Transverse colon (tissue), 4 donors: Measurements from ENCODE around the gene IFITM2. TPM values are rescaled to one million over a fixed set of nuclear protein-coding genes. Genes with fewer than 3 reads are reported as not detected.
A peak's percentile ranks its signal among the peaks of the same experiment; 100 is the strongest.

ENCODE experiments used
- DNase-seq: peaks from one replicate; pipeline ENCODE4 v3.0.0-alpha.2; 2019
- H3K27ac ChIP-seq, 4 donors: fragments of 200-600 bp; sonication (generic); 2 replicates each; pipeline ENCODE4 v1.5.1; 2016 to 2018; ENCODE audit warnings: inconsistent platforms in 4 of 4
- H3K27me3 ChIP-seq: fragments of 200-600 bp; sonication (generic); 2 replicates; pipeline ENCODE4 v1.5.1; 2017; ENCODE audit warnings: inconsistent platforms
- H3K36me3 ChIP-seq, 4 donors: fragments of 200-600 bp; sonication (generic); 2 replicates each; pipeline ENCODE4 v1.5.1; 2017 to 2019; ENCODE audit warnings: inconsistent platforms in 4 of 4
- H3K4me1 ChIP-seq, 4 donors: fragments of 200-600 bp; sonication (generic); 2 replicates each; pipeline ENCODE4 v1.5.1; 2017 to 2020; ENCODE audit warnings: inconsistent platforms in 4 of 4
- H3K4me3 ChIP-seq, 4 donors: fragments of 200-600 bp; sonication (generic); 1 replicate in 1 of 4; 2 replicates in 3 of 4; pipeline versions ENCODE4 v1.5.1 to v1.6.1; 2017 to 2019; ENCODE audit warnings: inconsistent platforms in 4 of 4
- H3K9me3 ChIP-seq, 2 donors: fragments of 200-600 bp; sonication (generic); 2 replicates each; pipeline ENCODE4 v1.5.1; 2017 to 2019; ENCODE audit warnings: inconsistent platforms in 2 of 2
- CTCF ChIP-seq, 5 experiments: fragments of 200-600 bp in 3 of 5; fragments of 450-650 bp in 2 of 5; sonication (generic) in 3 of 5; IDR thresholded peaks; 1 replicate in 2 of 5; 2 replicates in 3 of 5; pipeline ENCODE4 v1.5.1; 2016 to 2017; ENCODE audit warnings: antibody characterized with exemption in 5 of 5, inconsistent platforms in 3 of 5, mild to moderate bottlenecking in 2 of 5, moderate library complexity in 1 of 5
- EP300 ChIP-seq: sonication (generic); formaldehyde crosslinking; IDR thresholded peaks from one replicate; pipeline ENCODE4 v1.6.1; 2017; ENCODE audit warnings: antibody characterized with exemption, low read depth
- POLR2A ChIP-seq: fragments of 450-650 bp; IDR thresholded peaks from one replicate; pipeline ENCODE4 v1.6.1; 2016; ENCODE audit warnings: antibody characterized with exemption, mild to moderate bottlenecking, moderate library complexity
- POLR2AphosphoS5 ChIP-seq, 3 donors: sonication (generic); formaldehyde crosslinking; IDR thresholded peaks; one replicate each; pipeline ENCODE4 v1.6.1; 2016; ENCODE audit warnings: antibody characterized with exemption in 3 of 3
- WGBS, 2 donors: methylation state at CpG; one replicate each; pipeline ENCODE4 v1.1.5; 2018; ENCODE audit warnings: low coverage in 1 of 2; 5-methylcytosine and 5-hydroxymethylcytosine counted together
- in situ Hi-C, 4 donors: fragments of 200-750 bp; cut with MboI; loops; one replicate each; pipeline versions ENCODE4 v1.15.0 to v1.15.1; 2017; ENCODE audit warnings: low sequenced_read_pairs in 3 of 4, low pct_ligation_motif_present in 1 of 4, low pct_unique_long_range_greater_than_20kb in 1 of 4
- intact Hi-C: fragments of 100-400 bp; cut with DNase I; formaldehyde crosslinking; loops from one replicate; pipeline ENCODE4 v1.15.1; 2023; ENCODE audit warnings: low total_unique reads
- total RNA-seq, 4 donors: library from RNA; depleted of rRNA; stranded (reverse); fragments of >200 nt; gene quantifications; one replicate each; pipeline ENCODE4 v1.1.0, GENCODE V29; 2016

The IFITM2 gene
- total RNA-seq, 4 donors from 2014 or later = 19.1 to 78.6 (median 49.8) TPM

GRCh38 chr11:287821-288477 is 19.7 kb upstream of the IFITM2 start:
- in situ Hi-C loops (no loop called here), intact Hi-C loops (no loop called here)
- no peaks in the 10 kb centered on the region for H3K9me3 ChIP-seq
- TF ChIP-seq POLR2A (no peak), CTCF (IDR thresholded peaks at IDR 0.05) (no peak), POLR2AphosphoS5 (IDR thresholded peaks at IDR 0.05) (no peak), EP300 (no peak)
- 18 to 19% methylated on average over 12 to 39 of the region's 41 CpGs for WGBS, 2 donors
- H3K4me3 ChIP-seq = peak overlapping the region; percentile 57 to 83 (median 80)
- peak; percentile 42 for DNase-seq
- peak overlapping the region; percentile 73 to 81 (median 74) for H3K27ac ChIP-seq
- H3K36me3 ChIP-seq = no peaks in the 10 kb centered on the region
- H3K4me1 ChIP-seq = peaks cover 0 to 19% (median 15%) of the 10 kb centered on the region in 4 donors
- peaks cover 29% of the 10 kb centered on the region for H3K27me3 ChIP-seq

- H3K4me1 ChIP-seq = peaks cover 0 to 19% (median 15%) of the 10 kb centered on the region in 4 donors
- 1% methylated on average over 85 of the region's 112 CpGs; no CpG with 5 or more reads in 1 of the 2 donors for WGBS, 2 donors
- peaks cover 27% of the 10 kb centered on the region for H3K27me3 ChIP-seq
- TF ChIP-seq POLR2AphosphoS5 (IDR thresholded peaks at IDR 0.05) = peak in 1 of 3 donors; percentile 42
- TF ChIP-seq EP300 = no peak
- peak; percentile 87 for DNase-seq
- in situ Hi-C loops (no loop called here), intact Hi-C loops (no loop called here)
- no peaks in the 10 kb centered on the region for H3K36me3 ChIP-seq
- H3K9me3 ChIP-seq = no peaks in the 10 kb centered on the region
- H3K27ac ChIP-seq = peak within 1 kb of the TSS; percentile 73 to 81 (median 76)
- peak within 1 kb of the TSS; percentile 57 to 83 (median 80) for H3K4me3 ChIP-seq
Measured at GRCh38 chr11:288478-289397, 18.9 kb upstream of the IFITM2 start, which contains the start of gene PGGHG. TSS of gene PGGHG (plus strand) at chr11:289126. CDS start at chr11:289817, 691 bp downstream.

- peak overlapping the region; percentile 57 to 82 (median 69) for H3K4me3 ChIP-seq
- no CpG with 5 or more reads among the region's 14 CpGs for WGBS, 2 donors
- intact Hi-C loops (no loop called here), in situ Hi-C loops (no loop called here)
- peaks cover 0 to 19% (median 15%) of the 10 kb centered on the region in 4 donors for H3K4me1 ChIP-seq
- no peaks in the 10 kb centered on the region for H3K9me3 ChIP-seq
- H3K27me3 ChIP-seq = peaks cover 22% of the 10 kb centered on the region
- H3K36me3 ChIP-seq = no peaks in the 10 kb centered on the region
- peak overlapping the region; percentile 73 to 81 (median 76) for H3K27ac ChIP-seq
- peak; percentile 20 for DNase-seq
- TF ChIP-seq POLR2AphosphoS5 (IDR thresholded peaks at IDR 0.05) (no peak), POLR2A (no peak), CTCF (IDR thresholded peaks at IDR 0.05) (no peak), EP300 (no peak)
Measured at GRCh38 chr11:289398-289711, 18.3 kb upstream of the IFITM2 start.

- Histone ChIP-seq H3K36me3 (no peaks in the 10 kb centered on the region), H3K27me3 (peaks cover 17% of the 10 kb centered on the region), H3K4me3 (peak overlapping the region in 3 of 4 donors; percentile 59 to 82 (median 79)), H3K9me3 (no peaks in the 10 kb centered on the region), H3K27ac (peak overlapping the region in 3 of 4 donors; percentile 75 to 81 (median 77)), H3K4me1 (peaks cover 0 to 19% (median 15%) of the 10 kb centered on the region in 4 donors)
- in situ Hi-C loops = no loop called here
- 87% methylated on average over 47 of the region's 48 CpGs; no CpG with 5 or more reads in 1 of the 2 donors for WGBS, 2 donors
- TF ChIP-seq POLR2AphosphoS5 (IDR thresholded peaks at IDR 0.05) (no peak), CTCF (IDR thresholded peaks at IDR 0.05) (no peak), EP300 (no peak), POLR2A (no peak)
- peak; percentile 13 for DNase-seq
- intact Hi-C loops = no loop called here
Measured at GRCh38 chr11:289712-290620, 17.6 kb upstream of the IFITM2 start.
